Activated CD8-positive, alpha-beta T cell treated with anti-CD3 and anti-CD28 coated beads for 36 hours (primary cell): ENCODE results near the gene CHST3. TPM values are rescaled to one million over a fixed set of nuclear protein-coding genes. Genes with fewer than 3 reads are reported as not detected.
A peak's percentile ranks its signal among the peaks of the same experiment; 100 is the strongest.

Experiments
- ATAC-seq: fragments of 200-7000 bp; cut with Tn5 transposase; one replicate; pipeline ENCODE4 v1.10.0; 2021; ENCODE audit warnings: mild to moderate bottlenecking, moderate library complexity
- CTCF ChIA-PET: fragments of 350-600 bp; sonication (Branson Sonifier 250); formaldehyde crosslinking; loops from one replicate; lab custom pipeline; 2021; ENCODE audit warnings: antibody characterized with exemption; lab: Charles Lee
- POLR2A ChIA-PET: fragments of 350-600 bp; sonication (Branson Sonifier 250); formaldehyde crosslinking; loops from one replicate; lab custom pipeline; 2021; ENCODE audit warnings: antibody characterized with exemption; lab: Charles Lee
- DNase-seq: peaks from one replicate; pipeline ENCODE4 v3.0.0-alpha.2; 2020
- H3K27ac Mint-ChIP-seq: one replicate; pipeline ENCODE4 v1.8.0; 2021; ENCODE audit warnings: mild to moderate bottlenecking, mixed read lengths
- H3K27me3 Mint-ChIP-seq: one replicate; pipeline ENCODE4 v1.8.0; 2021; ENCODE audit warnings: mixed read lengths
- H3K36me3 Mint-ChIP-seq: one replicate; pipeline ENCODE4 v1.8.0; 2021; ENCODE audit warnings: low read depth, mixed read lengths
- H3K4me1 Mint-ChIP-seq: one replicate; pipeline ENCODE4 v1.8.0; 2021; ENCODE audit warnings: low read depth, mixed read lengths
- H3K4me3 Mint-ChIP-seq: one replicate; pipeline ENCODE4 v1.8.0; 2021; ENCODE audit warnings: mild to moderate bottlenecking, moderate library complexity, mixed read lengths
- H3K9me3 Mint-ChIP-seq: one replicate; pipeline ENCODE4 v1.8.0; 2021; ENCODE audit warnings: mixed read lengths
- intact Hi-C: fragments of 100-400 bp; cut with micrococcal nuclease; formaldehyde crosslinking; loops from one replicate; pipeline ENCODE4 v1.10.0; 2022
- total RNA-seq, 2 experiments: library from RNA; stranded (reverse); gene quantifications; one replicate each; pipeline ENCODE4 v1.2.3, GENCODE V29; 2021
- TF ChIP-seq, protein P1 (sequence below): fragments of 200-600 bp; IDR thresholded peaks from one replicate; pipeline ENCODE4 v1.8.0; 2022; ENCODE audit warnings: antibody characterized with exemption, mild to moderate bottlenecking

The CHST3 gene
- total RNA-seq, 2 experiments from 2014 or later: 0.20 to 0.36 TPM

- DNase-seq: no peak
- H3K9me3 Mint-ChIP-seq: no peaks in the 10 kb centered on the region
- TF ChIP-seq, protein P1, sequence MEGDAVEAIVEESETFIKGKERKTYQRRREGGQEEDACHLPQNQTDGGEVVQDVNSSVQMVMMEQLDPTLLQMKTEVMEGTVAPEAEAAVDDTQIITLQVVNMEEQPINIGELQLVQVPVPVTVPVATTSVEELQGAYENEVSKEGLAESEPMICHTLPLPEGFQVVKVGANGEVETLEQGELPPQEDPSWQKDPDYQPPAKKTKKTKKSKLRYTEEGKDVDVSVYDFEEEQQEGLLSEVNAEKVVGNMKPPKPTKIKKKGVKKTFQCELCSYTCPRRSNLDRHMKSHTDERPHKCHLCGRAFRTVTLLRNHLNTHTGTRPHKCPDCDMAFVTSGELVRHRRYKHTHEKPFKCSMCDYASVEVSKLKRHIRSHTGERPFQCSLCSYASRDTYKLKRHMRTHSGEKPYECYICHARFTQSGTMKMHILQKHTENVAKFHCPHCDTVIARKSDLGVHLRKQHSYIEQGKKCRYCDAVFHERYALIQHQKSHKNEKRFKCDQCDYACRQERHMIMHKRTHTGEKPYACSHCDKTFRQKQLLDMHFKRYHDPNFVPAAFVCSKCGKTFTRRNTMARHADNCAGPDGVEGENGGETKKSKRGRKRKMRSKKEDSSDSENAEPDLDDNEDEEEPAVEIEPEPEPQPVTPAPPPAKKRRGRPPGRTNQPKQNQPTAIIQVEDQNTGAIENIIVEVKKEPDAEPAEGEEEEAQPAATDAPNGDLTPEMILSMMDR: no peak
- ChIA-PET POLR2A (no interaction called here), CTCF (interaction anchor here (3.0 kb wide), 1 partner anchor 148 kb away, joined by 23 read pairs; no protein-coding TSS in a partner anchor)
- intact Hi-C loops: loop anchor here (5.0 kb wide), 1 partner anchor 147 kb away; no protein-coding TSS in a partner anchor
- no peak overlapping the region for H3K4me3 Mint-ChIP-seq
- no peaks in the 10 kb centered on the region for H3K36me3 Mint-ChIP-seq
- H3K4me1 Mint-ChIP-seq: peaks cover 7% of the 10 kb centered on the region
- ATAC-seq: no peak
- H3K27me3 Mint-ChIP-seq: no peaks in the 10 kb centered on the region
- H3K27ac Mint-ChIP-seq: no peak overlapping the region
These were observed 80.3 kb downstream of the CHST3 start for GRCh38 chr10:72044417-72045041.

DNA sequence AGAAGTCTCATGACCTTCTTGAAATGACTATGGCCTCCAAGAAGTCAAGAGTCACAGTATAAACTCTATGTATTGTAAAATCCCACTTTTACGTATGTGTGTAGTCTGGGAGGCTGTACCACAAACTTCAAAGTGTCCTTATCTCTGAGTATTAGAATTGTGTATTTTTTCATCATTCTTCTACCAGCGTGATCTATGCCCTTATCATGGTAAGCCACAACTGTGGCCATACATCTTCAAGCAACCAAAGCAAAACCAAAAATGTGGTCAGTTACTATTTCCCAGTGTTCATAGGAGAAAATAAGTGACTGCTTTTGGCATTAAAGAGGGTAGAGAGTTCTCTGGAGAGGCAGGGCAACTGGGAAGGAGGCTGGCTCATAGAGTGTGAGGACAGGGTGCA, 81.4 kb downstream of the CHST3 start:
- ChIA-PET POLR2A (no interaction called here), CTCF (interaction anchor here (3.0 to 7.7 kb wide), 2 partner anchors 148 to 149 kb away, joined by 23 to 129 read pairs; no protein-coding TSS in a partner anchor)
- no peaks in the 10 kb centered on the region for H3K36me3 Mint-ChIP-seq
- H3K27ac Mint-ChIP-seq: no peak overlapping the region
- DNase-seq: no peak
- no peak overlapping the region for H3K4me3 Mint-ChIP-seq
- H3K9me3 Mint-ChIP-seq: no peaks in the 10 kb centered on the region
- intact Hi-C loops: loop anchor here (5.0 kb wide), 1 partner anchor 148 kb away; no protein-coding TSS in a partner anchor
- ATAC-seq: no peak
- no peaks in the 10 kb centered on the region for H3K27me3 Mint-ChIP-seq
- H3K4me1 Mint-ChIP-seq: peaks cover 14% of the 10 kb centered on the region
- TF ChIP-seq, protein P1: no peak

DNA sequence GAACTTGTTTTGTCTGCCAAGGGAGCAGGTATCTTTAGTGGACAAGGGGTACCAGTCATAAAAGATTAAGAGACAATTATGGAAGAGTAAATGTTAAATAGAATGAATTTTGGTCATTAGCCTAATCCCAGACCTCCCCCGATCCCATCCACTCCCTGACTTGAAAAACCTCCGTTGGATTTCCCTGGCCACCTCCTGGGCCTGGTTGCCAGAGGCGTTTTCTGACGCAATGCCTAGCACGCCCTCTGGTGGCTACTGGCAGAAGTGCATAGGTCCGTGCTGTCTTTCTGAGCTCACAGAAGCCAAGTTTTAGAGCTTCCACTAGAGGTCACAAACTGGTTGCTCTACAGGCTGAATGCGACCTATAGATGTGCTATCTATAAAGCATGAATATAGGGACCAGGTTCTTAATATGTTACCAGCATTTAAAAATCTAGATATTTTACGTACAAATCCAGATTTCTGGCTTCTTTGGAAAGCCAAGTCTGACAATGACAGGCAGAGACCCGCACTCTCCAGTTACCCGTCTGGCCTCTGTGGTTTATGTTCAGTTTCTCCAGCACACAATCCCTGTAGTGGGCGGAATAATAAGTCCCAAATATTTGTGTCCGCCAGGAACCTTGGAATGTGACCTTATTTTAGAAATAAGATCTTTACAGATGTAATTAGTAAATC, 84.4 kb downstream of the CHST3 start:
- TF ChIP-seq, protein P1: peak; percentile 97
- peak; percentile 95 for DNase-seq
- Mint-ChIP-seq H3K9me3 (no peaks in the 10 kb centered on the region), H3K4me3 (no peak overlapping the region), H3K27ac (no peak overlapping the region), H3K36me3 (no peaks in the 10 kb centered on the region), H3K4me1 (peaks cover 15% of the 10 kb centered on the region), H3K27me3 (no peaks in the 10 kb centered on the region)
- peak; percentile 98 for ATAC-seq
- ChIA-PET POLR2A (interaction anchor here (1.5 kb wide), 1 partner anchor 291 kb away, joined by 4 read pairs; no protein-coding TSS in a partner anchor), CTCF (interaction anchor here (0.5 to 7.7 kb wide), 99 partner anchors 9 to 1445 kb away, joined by 3 to 129 read pairs (median 4); partner anchors contain the start of genes ANAPC16, ASCC1, CHST3 and DDIT4)
- intact Hi-C loops: loop anchor here (5.0 kb wide), 1 partner anchor 151 kb away; no protein-coding TSS in a partner anchor

GRCh38 chr10:72049472-72049871, 85.3 kb downstream of the CHST3 start:
- H3K36me3 Mint-ChIP-seq: no peaks in the 10 kb centered on the region
- intact Hi-C loops: loop anchor here (5.0 kb wide), 1 partner anchor 152 kb away; no protein-coding TSS in a partner anchor
- no peak for DNase-seq
- peaks cover 15% of the 10 kb centered on the region for H3K4me1 Mint-ChIP-seq
- H3K4me3 Mint-ChIP-seq: no peak overlapping the region
- ChIA-PET CTCF (interaction anchor here (0.5 to 7.7 kb wide), 45 partner anchors 11 to 384 kb away, joined by 3 to 129 read pairs (median 6); partner anchors contain the start of genes ASCC1 and CHST3), POLR2A (interaction anchor here (0.7 to 1.5 kb wide), 3 partner anchors 12 to 290 kb away, joined by 3 to 4 read pairs (median 3); no protein-coding TSS in a partner anchor)
- H3K27me3 Mint-ChIP-seq: no peaks in the 10 kb centered on the region
- TF ChIP-seq, protein P1: no peak
- H3K27ac Mint-ChIP-seq: no peak overlapping the region
- no peak for ATAC-seq
- H3K9me3 Mint-ChIP-seq: no peaks in the 10 kb centered on the region
